ENCODE results near the gene SLC38A4. TPM values are rescaled to one million over a fixed set of nuclear protein-coding genes. Genes with fewer than 3 reads are reported as not detected.

Gene SLC38A4
- total RNA-seq, 1 donor from 2014 or later = 9.4 TPM

DNA sequence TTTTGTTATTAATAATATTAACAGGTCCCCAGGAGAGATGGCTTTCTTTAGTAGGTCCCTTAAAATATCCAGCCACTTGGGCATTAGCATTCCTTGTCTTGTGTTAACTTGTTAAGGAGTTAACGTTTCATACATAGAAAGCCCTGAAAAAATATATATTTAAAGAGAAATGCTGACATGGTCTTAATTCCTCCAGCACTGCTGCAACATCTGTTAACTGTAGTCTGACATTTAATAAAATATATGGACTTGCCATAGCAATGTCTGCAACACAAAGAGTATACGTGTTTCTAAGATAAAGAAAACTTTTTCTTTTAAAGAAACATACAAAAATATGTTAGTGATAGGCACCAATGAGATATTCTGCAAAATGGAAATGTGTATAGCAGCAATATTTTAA lies 10.0 kb downstream of the SLC38A4 start:
- H3K27me3 Mint-ChIP-seq = no peaks in the 10 kb centered on the region
- TF ChIP-seq, protein P1, sequence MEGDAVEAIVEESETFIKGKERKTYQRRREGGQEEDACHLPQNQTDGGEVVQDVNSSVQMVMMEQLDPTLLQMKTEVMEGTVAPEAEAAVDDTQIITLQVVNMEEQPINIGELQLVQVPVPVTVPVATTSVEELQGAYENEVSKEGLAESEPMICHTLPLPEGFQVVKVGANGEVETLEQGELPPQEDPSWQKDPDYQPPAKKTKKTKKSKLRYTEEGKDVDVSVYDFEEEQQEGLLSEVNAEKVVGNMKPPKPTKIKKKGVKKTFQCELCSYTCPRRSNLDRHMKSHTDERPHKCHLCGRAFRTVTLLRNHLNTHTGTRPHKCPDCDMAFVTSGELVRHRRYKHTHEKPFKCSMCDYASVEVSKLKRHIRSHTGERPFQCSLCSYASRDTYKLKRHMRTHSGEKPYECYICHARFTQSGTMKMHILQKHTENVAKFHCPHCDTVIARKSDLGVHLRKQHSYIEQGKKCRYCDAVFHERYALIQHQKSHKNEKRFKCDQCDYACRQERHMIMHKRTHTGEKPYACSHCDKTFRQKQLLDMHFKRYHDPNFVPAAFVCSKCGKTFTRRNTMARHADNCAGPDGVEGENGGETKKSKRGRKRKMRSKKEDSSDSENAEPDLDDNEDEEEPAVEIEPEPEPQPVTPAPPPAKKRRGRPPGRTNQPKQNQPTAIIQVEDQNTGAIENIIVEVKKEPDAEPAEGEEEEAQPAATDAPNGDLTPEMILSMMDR (IDR thresholded peaks at IDR 0.05; ENCODE audit: unreplicated experiment) = no peak
- H3K36me3 Mint-ChIP-seq (ENCODE audit: insufficient read depth) = peaks cover 3% of the 10 kb centered on the region
- H3K4me1 Mint-ChIP-seq (ENCODE audit: low read depth) = peaks cover 31% of the 10 kb centered on the region
- H3K9me3 Mint-ChIP-seq (ENCODE audit: low read depth) = peaks cover 10% of the 10 kb centered on the region
- H3K4me3 Mint-ChIP-seq (ENCODE audit: low read depth) = no peak overlapping the region
- no peak for DNase-seq (ENCODE audit: low spot score, unreplicated experiment)
- H3K27ac Mint-ChIP-seq = no peak overlapping the region

DNA sequence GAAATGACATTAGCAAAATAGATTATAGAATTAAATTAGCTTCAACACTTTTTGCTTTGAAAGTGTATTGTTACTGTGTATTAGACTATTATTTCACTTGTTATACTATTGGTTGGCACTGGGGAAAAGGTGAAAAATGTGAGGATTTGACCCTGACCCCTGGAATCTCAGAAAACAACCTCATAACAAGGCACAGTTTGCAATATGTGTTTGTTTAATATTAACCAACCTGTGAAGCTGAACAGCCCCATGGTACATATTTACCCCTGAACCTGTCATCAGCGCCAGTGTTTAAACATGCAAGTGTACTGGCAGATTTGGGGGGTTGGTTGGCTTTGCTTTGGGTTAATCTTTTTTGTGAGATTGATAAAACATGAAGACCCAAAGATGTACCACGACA lies 11.7 kb downstream of the SLC38A4 start:
- H3K27me3 Mint-ChIP-seq = no peaks in the 10 kb centered on the region
- peaks cover 25% of the 10 kb centered on the region for H3K4me1 Mint-ChIP-seq (ENCODE audit: low read depth)
- TF ChIP-seq, protein P1 (IDR thresholded peaks at IDR 0.05; ENCODE audit: unreplicated experiment) = no peak
- H3K4me3 Mint-ChIP-seq (ENCODE audit: low read depth) = no peak overlapping the region
- H3K9me3 Mint-ChIP-seq (ENCODE audit: low read depth) = no peaks in the 10 kb centered on the region
- no peak for DNase-seq (ENCODE audit: low spot score, unreplicated experiment)
- H3K36me3 Mint-ChIP-seq (ENCODE audit: insufficient read depth) = no peaks in the 10 kb centered on the region
- H3K27ac Mint-ChIP-seq = no peak overlapping the region

DNA sequence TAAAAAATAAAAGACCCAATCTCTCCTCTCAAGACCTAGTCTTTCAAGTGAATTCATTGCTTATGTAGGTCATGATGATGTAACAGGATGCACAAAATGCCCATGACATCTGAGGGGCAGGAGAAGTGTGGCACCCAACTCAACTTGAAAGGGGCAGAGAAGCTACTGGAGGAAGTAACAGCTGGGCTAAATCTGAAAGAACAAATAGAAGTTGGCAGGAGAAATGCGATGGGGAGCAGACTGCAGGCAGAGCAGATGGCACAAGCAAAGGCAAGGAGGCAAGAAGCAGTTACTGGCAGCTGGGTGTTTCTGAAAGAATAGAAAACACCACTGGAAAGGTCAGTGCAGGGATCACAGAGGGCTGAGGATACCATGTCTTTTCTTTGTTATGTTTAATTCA lies 14.6 kb downstream of the SLC38A4 start:
- Mint-ChIP-seq H3K36me3 (ENCODE audit: insufficient read depth) (no peaks in the 10 kb centered on the region), H3K4me1 (ENCODE audit: low read depth) (peaks cover 23% of the 10 kb centered on the region), H3K9me3 (ENCODE audit: low read depth) (no peaks in the 10 kb centered on the region), H3K27ac (no peak overlapping the region), H3K4me3 (ENCODE audit: low read depth) (no peak overlapping the region), H3K27me3 (no peaks in the 10 kb centered on the region)
- DNase-seq (ENCODE audit: low spot score, unreplicated experiment) = no peak
- TF ChIP-seq, protein P1 (IDR thresholded peaks at IDR 0.05; ENCODE audit: unreplicated experiment) = no peak

DNA sequence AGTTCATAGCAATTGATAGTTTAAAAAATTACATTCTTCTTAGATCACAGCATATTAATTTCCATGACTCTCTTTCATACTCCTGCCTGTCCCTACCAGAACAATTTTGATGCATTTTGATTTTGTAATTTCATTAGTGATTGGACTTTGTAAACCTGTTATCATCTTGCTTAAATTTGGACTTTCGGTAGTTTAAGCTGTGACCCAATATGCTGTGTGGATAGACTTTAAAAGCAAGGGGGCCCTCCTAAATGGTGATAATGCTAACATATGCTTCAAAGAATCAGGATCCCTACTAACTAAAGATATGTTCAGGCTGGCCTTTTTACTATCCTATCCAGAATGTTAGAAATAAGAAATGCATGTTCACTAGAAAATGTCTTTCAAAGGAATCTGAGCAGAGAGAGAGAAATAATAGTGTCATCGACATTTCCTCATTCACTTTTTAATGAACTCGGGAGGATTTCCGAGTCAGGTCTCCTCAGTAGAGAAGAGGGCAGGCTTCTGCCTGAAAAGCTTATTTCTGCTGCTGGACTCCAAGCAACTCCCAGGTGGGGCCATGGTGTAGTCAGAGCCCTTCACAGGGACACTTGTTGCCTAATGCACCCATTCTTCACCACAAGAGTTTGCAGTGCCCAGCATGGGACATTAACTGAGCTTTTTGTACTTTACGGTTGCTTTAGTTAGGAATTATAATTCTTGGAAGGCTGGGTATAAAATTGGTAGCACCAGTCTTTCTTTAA lies 16.7 kb downstream of the SLC38A4 start:
- no peak overlapping the region for H3K27ac Mint-ChIP-seq
- TF ChIP-seq, protein P1 (IDR thresholded peaks at IDR 0.05; ENCODE audit: unreplicated experiment) = no peak
- no peaks in the 10 kb centered on the region for H3K27me3 Mint-ChIP-seq
- DNase-seq (ENCODE audit: low spot score, unreplicated experiment) = no peak
- peaks cover 10% of the 10 kb centered on the region for H3K4me1 Mint-ChIP-seq (ENCODE audit: low read depth)
- H3K36me3 Mint-ChIP-seq (ENCODE audit: insufficient read depth) = no peaks in the 10 kb centered on the region
- H3K4me3 Mint-ChIP-seq (ENCODE audit: low read depth) = no peak overlapping the region
- H3K9me3 Mint-ChIP-seq (ENCODE audit: low read depth) = no peaks in the 10 kb centered on the region

DNA sequence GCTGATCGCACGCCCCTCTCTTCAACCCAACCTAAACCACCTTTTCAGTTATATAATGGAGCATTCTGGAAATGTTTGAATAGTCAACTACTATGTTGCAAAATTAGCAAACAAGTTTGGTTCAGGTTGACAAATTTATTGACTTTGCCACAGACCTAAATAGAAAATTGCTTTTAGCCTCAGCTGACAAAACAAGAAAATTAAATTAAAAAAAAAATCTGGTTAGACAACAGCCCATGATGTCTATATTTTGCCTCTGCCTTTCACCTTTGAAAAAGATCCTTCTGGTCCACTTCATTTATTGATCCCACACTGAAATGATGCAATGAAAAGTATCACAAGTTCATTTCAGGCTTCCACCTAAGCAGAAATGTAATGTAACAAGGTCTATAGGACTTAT lies 17.5 kb downstream of the SLC38A4 start:
- no peak for DNase-seq (ENCODE audit: low spot score, unreplicated experiment)
- H3K9me3 Mint-ChIP-seq (ENCODE audit: low read depth) = no peaks in the 10 kb centered on the region
- TF ChIP-seq, protein P1 (IDR thresholded peaks at IDR 0.05; ENCODE audit: unreplicated experiment) = no peak

More for the DNA sequence above, 17.5 kb downstream of the SLC38A4 start:
- Mint-ChIP-seq H3K4me3 (ENCODE audit: low read depth) (no peak overlapping the region), H3K4me1 (ENCODE audit: low read depth) (peaks cover 6% of the 10 kb centered on the region), H3K27ac (no peak overlapping the region), H3K36me3 (ENCODE audit: insufficient read depth) (no peaks in the 10 kb centered on the region), H3K27me3 (no peaks in the 10 kb centered on the region)

Data from progenitor cell of endocrine pancreas (in vitro differentiated cells).